ENCODE data around the gene CTDSPL. TPM values are rescaled to one million over a fixed set of nuclear protein-coding genes. Genes with fewer than 3 reads are reported as not detected.
"Not testable (repeated sequence)": the region's sequence is repeated elsewhere in the genome, so short reads cannot be mapped to it uniquely, and the experiment has no call there.

The CTDSPL gene
- total RNA-seq, 1 experiment from 2014 or later, result 16.1 TPM

GRCh38 chr3:38022896-38023709, 161.4 kb downstream of the CTDSPL start:
- DNase-seq (ENCODE audit: low read depth, low spot score), result no peak
- in situ Hi-C loops (cut with HindIII; ENCODE audit: low pct_unique_long_range_greater_than_20kb, low sequenced_read_pairs), result no loop called here

GRCh38 chr3:38026856-38027255, 165.2 kb downstream of the CTDSPL start:
- in situ Hi-C loops (cut with HindIII; ENCODE audit: low pct_unique_long_range_greater_than_20kb, low sequenced_read_pairs), result no loop called here
- DNase-seq (ENCODE audit: low read depth, low spot score), result no peak

- in situ Hi-C loops (cut with HindIII; ENCODE audit: low pct_unique_long_range_greater_than_20kb, low sequenced_read_pairs), result no loop called here
- no peak for DNase-seq (ENCODE audit: low read depth, low spot score)
Measured at GRCh38 chr3:38027466-38028465, 166.1 kb downstream of the CTDSPL start.

- in situ Hi-C loops (cut with HindIII; ENCODE audit: low pct_unique_long_range_greater_than_20kb, low sequenced_read_pairs), result no loop called here
- no peak for DNase-seq (ENCODE audit: low read depth, low spot score)
Measured at GRCh38 chr3:38028621-38029361, 167.1 kb downstream of the CTDSPL start.

GRCh38 chr3:38029400-38030125, 167.9 kb downstream of the CTDSPL start, which contains the start of gene PLCD1:
TSS of gene PLCD1 (minus strand) at chr3:38029642. CDS start at chr3:38029539, 103 bp downstream.
- DNase-seq (ENCODE audit: low read depth, low spot score), result no peak
- in situ Hi-C loops (cut with HindIII; ENCODE audit: low pct_unique_long_range_greater_than_20kb, low sequenced_read_pairs), result no loop called here

GRCh38 chr3:38030126-38031021, 168.7 kb downstream of the CTDSPL start:
- DNase-seq (ENCODE audit: low read depth, low spot score), result no peak
- in situ Hi-C loops (cut with HindIII; ENCODE audit: low pct_unique_long_range_greater_than_20kb, low sequenced_read_pairs), result no loop called here

GRCh38 chr3:38031022-38031994, 169.6 kb downstream of the CTDSPL start:
- DNase-seq (ENCODE audit: low read depth, low spot score), result no peak
- in situ Hi-C loops (cut with HindIII; ENCODE audit: low pct_unique_long_range_greater_than_20kb, low sequenced_read_pairs), result no loop called here

- no peak for DNase-seq (ENCODE audit: low read depth, low spot score)
- in situ Hi-C loops (cut with HindIII; ENCODE audit: low pct_unique_long_range_greater_than_20kb, low sequenced_read_pairs), result no loop called here
Measured at GRCh38 chr3:38032328-38032865, 170.7 kb downstream of the CTDSPL start.

GRCh38 chr3:38033586-38033985, 171.9 kb downstream of the CTDSPL start:
- in situ Hi-C loops (cut with HindIII; ENCODE audit: low pct_unique_long_range_greater_than_20kb, low sequenced_read_pairs); DNase-seq (ENCODE audit: low read depth, low spot score): not testable (repeated sequence)

Small RNA genes within 50 kb of the gene (small RNA-seq; reads per million reads assigned to genes)
- 0.04 to 0.57 reads per million in 2 experiments for gene MIR26A1
- gene RF00019, result 0 reads per million in 2 experiments

Other genes with a start within 250 kb of the CTDSPL start
- gene VILL, start 128.9 kb downstream of the CTDSPL start, total RNA-seq (2014; rRNA removed; shearing (Covaris generic)), result 3.6 and 3.7 TPM in 2 replicates
- gene PLCD1, start 167.8 kb downstream of the CTDSPL start, total RNA-seq (2014; rRNA removed; shearing (Covaris generic)), result 7.0 and 8.8 TPM in 2 replicates
- not detected in 2 replicates for gene DLEC1, start 177.3 kb downstream of the CTDSPL start, total RNA-seq (2014; rRNA removed; shearing (Covaris generic))

Data from SK-MEL-5 (cell line).